Loucy (cell line): ENCODE data around the gene AGPAT1.

Source experiments
- H2AFZ ChIP-seq: fragments of 200-600 bp; sonication (generic); 2 replicates; pipeline ENCODE4 v1.6.0; 2016; ENCODE audit warnings: antibody characterized with exemption, mild to moderate bottlenecking, low read length, moderate library complexity
- H3F3A ChIP-seq: fragments of 200-600 bp; 2 replicates; pipeline ENCODE4 v1.6.0; 2016; ENCODE audit warnings: antibody characterized with exemption, low read depth, mild to moderate bottlenecking
- H3K27me3 ChIP-seq: fragments of 200-600 bp; sonication (generic); 2 replicates; pipeline ENCODE4 v1.6.1; 2014; ENCODE audit warnings: low read length, mild to moderate bottlenecking; ENCODE audit not compliant: insufficient read depth, poor library complexity, severe bottlenecking
- H3K36me3 ChIP-seq: fragments of 200-600 bp; sonication (generic); 2 replicates; pipeline ENCODE4 v1.6.1; 2016; ENCODE audit warnings: low read length; ENCODE audit not compliant: insufficient read depth
- H3K4me1 ChIP-seq: fragments of 200-600 bp; sonication (generic); 2 replicates; pipeline ENCODE4 v1.5.1; 2014; ENCODE audit warnings: low read length, mild to moderate bottlenecking; ENCODE audit not compliant: insufficient read depth, poor library complexity, severe bottlenecking
- H3K4me2 ChIP-seq: fragments of 200-600 bp; sonication (generic); 2 replicates; pipeline ENCODE4 v1.6.0; 2014; ENCODE audit warnings: antibody characterized with exemption, low read length, low read depth, mild to moderate bottlenecking; ENCODE audit not compliant: poor library complexity, severe bottlenecking
- H3K4me3 ChIP-seq: fragments of 200-600 bp; sonication (generic); 2 replicates; pipeline ENCODE4 v1.5.1; 2014; ENCODE audit warnings: low read length, mild to moderate bottlenecking, mixed read lengths; ENCODE audit not compliant: poor library complexity, severe bottlenecking
- H3K79me2 ChIP-seq: fragments of 200-600 bp; sonication (generic); 2 replicates; pipeline ENCODE4 v1.6.1; 2014; ENCODE audit warnings: low read length; ENCODE audit not compliant: insufficient read depth
- H3K9ac ChIP-seq: fragments of 200-600 bp; sonication (generic); 2 replicates; pipeline ENCODE4 v1.6.0; 2014; ENCODE audit warnings: mild to moderate bottlenecking, low read depth, low read length, moderate library complexity; ENCODE audit not compliant: poor library complexity, severe bottlenecking
- H3K9me2 ChIP-seq: fragments of 200-600 bp; sonication (generic); replicated peaks from 2 replicates; pipeline ENCODE4 v1.6.1; 2016; ENCODE audit warnings: low read depth, low read length, mixed read lengths
- H3K9me3 ChIP-seq: fragments of 200-600 bp; sonication (generic); 2 replicates; pipeline ENCODE4 v1.6.1; 2014; ENCODE audit warnings: mild to moderate bottlenecking, antibody characterized with exemption, low read length, low read depth; ENCODE audit not compliant: insufficient read depth
- H4K20me1 ChIP-seq: fragments of 200-600 bp; sonication (generic); 2 replicates; pipeline ENCODE4 v1.6.0; 2014; ENCODE audit warnings: antibody characterized with exemption, low read length, mild to moderate bottlenecking; ENCODE audit not compliant: insufficient read depth, poor library complexity, severe bottlenecking
- CTCF ChIP-seq: fragments of 200-600 bp; sonication (generic); conservative IDR thresholded peaks from 2 replicates; pipeline ENCODE4 v1.5.1; 2014; ENCODE audit warnings: mild to moderate bottlenecking, antibody characterized with exemption, low read length
- EZH2phosphoT487 ChIP-seq: fragments of 200-600 bp; IDR thresholded peaks from 2 replicates; pipeline ENCODE4 v1.6.1; 2018; ENCODE audit warnings: antibody characterized with exemption, mild to moderate bottlenecking, moderate library complexity, borderline replicate concordance

AGPAT1 gene

GRCh38 chr6:32210191-32210601, 34.3 kb upstream of the AGPAT1 start:
- Histone ChIP-seq H3K9ac (no peak overlapping the region), H3K4me3 (no peak overlapping the region), H4K20me1 (no peaks in the 10 kb centered on the region), H3K79me2 (no peaks in the 10 kb centered on the region), H3K27me3 (no peaks in the 10 kb centered on the region), H3K9me3 (no peaks in the 10 kb centered on the region), H3K4me2 (no peak overlapping the region), H3K4me1 (no peaks in the 10 kb centered on the region), H2AFZ (no peak overlapping the region), H3K36me3 (no peaks in the 10 kb centered on the region), H3F3A (no peaks in the 10 kb centered on the region), H3K9me2 (no peaks in the 10 kb centered on the region)
- TF ChIP-seq EZH2phosphoT487, result no peak
- TF ChIP-seq CTCF, result no peak

GRCh38 chr6:32208996-32209395, 33.1 kb upstream of the AGPAT1 start:
- no peak for TF ChIP-seq CTCF
- no peak for TF ChIP-seq EZH2phosphoT487
- no peaks in the 10 kb centered on the region for H3K9me2 ChIP-seq

GRCh38 chr6:32204268-32204715, 28.4 kb upstream of the AGPAT1 start:
- Histone ChIP-seq H3K27me3 (no peaks in the 10 kb centered on the region), H3K9ac (no peak overlapping the region), H3K4me3 (no peak overlapping the region), H4K20me1 (no peaks in the 10 kb centered on the region), H3K9me3 (no peaks in the 10 kb centered on the region), H3K9me2 (no peaks in the 10 kb centered on the region), H3F3A (no peaks in the 10 kb centered on the region), H3K4me1 (no peaks in the 10 kb centered on the region), H3K36me3 (no peaks in the 10 kb centered on the region), H3K4me2 (no peak overlapping the region), H3K79me2 (no peaks in the 10 kb centered on the region), H2AFZ (no peak overlapping the region)
- no peak for TF ChIP-seq CTCF
- TF ChIP-seq EZH2phosphoT487, result no peak

More at GRCh38 chr6:32208996-32209395, 33.1 kb upstream of the AGPAT1 start:
- Histone ChIP-seq H3K9me3 (no peaks in the 10 kb centered on the region), H3K4me2 (no peak overlapping the region), H3K27me3 (no peaks in the 10 kb centered on the region), H3F3A (no peaks in the 10 kb centered on the region), H4K20me1 (no peaks in the 10 kb centered on the region), H3K9ac (no peak overlapping the region), H2AFZ (no peak overlapping the region), H3K4me1 (no peaks in the 10 kb centered on the region), H3K4me3 (no peak overlapping the region), H3K36me3 (no peaks in the 10 kb centered on the region), H3K79me2 (no peaks in the 10 kb centered on the region)
